BJ (cell line): ENCODE results near the gene RAB17. TPM values are rescaled to one million over a fixed set of nuclear protein-coding genes. Genes with fewer than 3 reads are reported as not detected.

Source experiments
- CTCF ChIA-PET: fragments of 350-600 bp; formaldehyde crosslinking; extraction: SDS; loops from one replicate; lab custom pipeline; 2021; ENCODE audit warnings: antibody characterized with exemption, inconsistent platforms; lab: Yijun Ruan, JAX
- POLR2A ChIA-PET: fragments of 300-600 bp; sonication (Branson Sonifier 250); formaldehyde crosslinking; extraction: SDS; loops from one replicate; lab custom pipeline; 2021; ENCODE audit warnings: antibody characterized with exemption; lab: Charles Lee
- DNase-seq: peaks from one replicate; pipeline ENCODE4 v3.0.0-alpha.2; 2011; ENCODE audit warnings: low read depth
- H3K27me3 ChIP-seq: 2 replicates; pipeline ENCODE4 v1.6.0; 2011; ENCODE audit warnings: low read length; ENCODE audit not compliant: control insufficient read depth, insufficient read depth
- H3K36me3 ChIP-seq: 2 replicates; pipeline ENCODE4 v1.5.1; 2011; ENCODE audit warnings: low read length; ENCODE audit not compliant: control insufficient read depth, insufficient read depth
- H3K4me3 ChIP-seq: 2 replicates; pipeline ENCODE4 v1.5.1; 2011; ENCODE audit warnings: low read depth, mild to moderate bottlenecking, control low read depth, low read length
- CTCF ChIP-seq: IDR thresholded peaks from 2 replicates; pipeline ENCODE4 v1.5.1; 2011; ENCODE audit warnings: low read depth, mild to moderate bottlenecking, control low read depth, inconsistent platforms, low read length, moderate library complexity; ENCODE audit not compliant: insufficient read depth
- polyA plus RNA-seq: library from polyadenylated mRNA; depleted of rRNA; stranded (reverse); fragments of >200 nt; gene quantifications from 2 replicates; pipeline ENCODE4 v1.2.3, GENCODE V29; 2011

RAB17 gene
- polyA plus RNA-seq, 1 experiment, result 0.25 TPM

GRCh38 chr2:237600205-237600846 is 9.8 kb upstream of the RAB17 start:
- peak; percentile 37 for DNase-seq
- ChIA-PET POLR2A (no interaction called here), CTCF (interaction anchor here (0.6 to 8.9 kb wide), 9 partner anchors 10 to 174 kb away, joined by 3 to 72 read pairs (median 3); partner anchors contain the start of gene RAB17)
- H3K27me3 ChIP-seq, result no peaks in the 10 kb centered on the region
- H3K4me3 ChIP-seq, result no peak overlapping the region
- peak; percentile 53 for TF ChIP-seq CTCF
- H3K36me3 ChIP-seq, result no peaks in the 10 kb centered on the region

- DNase-seq, result no peak
- ChIA-PET POLR2A (no interaction called here), CTCF (interaction anchor here (1.1 to 8.9 kb wide), 4 partner anchors 10 to 175 kb away, joined by 3 to 72 read pairs (median 5); no protein-coding TSS in a partner anchor)
- H3K4me3 ChIP-seq, result no peak overlapping the region
- H3K27me3 ChIP-seq, result no peaks in the 10 kb centered on the region
- TF ChIP-seq CTCF, result no peak
- H3K36me3 ChIP-seq, result no peaks in the 10 kb centered on the region
Measured at GRCh38 chr2:237599465-237600110, 9.1 kb upstream of the RAB17 start.

- no peak overlapping the region for H3K4me3 ChIP-seq
- H3K27me3 ChIP-seq, result no peaks in the 10 kb centered on the region
- TF ChIP-seq CTCF, result no peak
- ChIA-PET POLR2A (no interaction called here), CTCF (interaction anchor here (1.2 to 8.9 kb wide), 2 partner anchors 9 to 146 kb away, joined by 4 to 72 read pairs; no protein-coding TSS in a partner anchor)
- H3K36me3 ChIP-seq, result no peaks in the 10 kb centered on the region
- DNase-seq, result no peak
Measured at GRCh38 chr2:237598468-237599208, 8.1 kb upstream of the RAB17 start.

GRCh38 chr2:237597196-237598145 is 6.9 kb upstream of the RAB17 start:
- DNase-seq, result no peak
- no peaks in the 10 kb centered on the region for H3K36me3 ChIP-seq
- no peak for TF ChIP-seq CTCF
- H3K27me3 ChIP-seq, result no peaks in the 10 kb centered on the region
- ChIA-PET POLR2A (no interaction called here), CTCF (interaction anchor here (1.8 kb wide), 1 partner anchor 147 kb away, joined by 8 read pairs; no protein-coding TSS in a partner anchor)
- H3K4me3 ChIP-seq, result no peak overlapping the region
